ENCODE measurements around the gene LRRC75A. TPM values are rescaled to one million over a fixed set of nuclear protein-coding genes. Genes with fewer than 3 reads are reported as not detected.
"Not testable (repeated sequence)": the region's sequence is repeated elsewhere in the genome, so short reads cannot be mapped to it uniquely, and the experiment has no call there.

The LRRC75A gene, protein sequence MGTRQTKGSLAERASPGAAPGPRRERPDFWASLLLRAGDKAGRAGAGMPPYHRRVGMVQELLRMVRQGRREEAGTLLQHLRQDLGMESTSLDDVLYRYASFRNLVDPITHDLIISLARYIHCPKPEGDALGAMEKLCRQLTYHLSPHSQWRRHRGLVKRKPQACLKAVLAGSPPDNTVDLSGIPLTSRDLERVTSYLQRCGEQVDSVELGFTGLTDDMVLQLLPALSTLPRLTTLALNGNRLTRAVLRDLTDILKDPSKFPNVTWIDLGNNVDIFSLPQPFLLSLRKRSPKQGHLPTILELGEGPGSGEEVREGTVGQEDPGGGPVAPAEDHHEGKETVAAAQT
- 1 to 10 TPM in 1 of 2 donors, under 1 TPM in 1; 0.41 to 1.4 TPM for total RNA-seq

DNA sequence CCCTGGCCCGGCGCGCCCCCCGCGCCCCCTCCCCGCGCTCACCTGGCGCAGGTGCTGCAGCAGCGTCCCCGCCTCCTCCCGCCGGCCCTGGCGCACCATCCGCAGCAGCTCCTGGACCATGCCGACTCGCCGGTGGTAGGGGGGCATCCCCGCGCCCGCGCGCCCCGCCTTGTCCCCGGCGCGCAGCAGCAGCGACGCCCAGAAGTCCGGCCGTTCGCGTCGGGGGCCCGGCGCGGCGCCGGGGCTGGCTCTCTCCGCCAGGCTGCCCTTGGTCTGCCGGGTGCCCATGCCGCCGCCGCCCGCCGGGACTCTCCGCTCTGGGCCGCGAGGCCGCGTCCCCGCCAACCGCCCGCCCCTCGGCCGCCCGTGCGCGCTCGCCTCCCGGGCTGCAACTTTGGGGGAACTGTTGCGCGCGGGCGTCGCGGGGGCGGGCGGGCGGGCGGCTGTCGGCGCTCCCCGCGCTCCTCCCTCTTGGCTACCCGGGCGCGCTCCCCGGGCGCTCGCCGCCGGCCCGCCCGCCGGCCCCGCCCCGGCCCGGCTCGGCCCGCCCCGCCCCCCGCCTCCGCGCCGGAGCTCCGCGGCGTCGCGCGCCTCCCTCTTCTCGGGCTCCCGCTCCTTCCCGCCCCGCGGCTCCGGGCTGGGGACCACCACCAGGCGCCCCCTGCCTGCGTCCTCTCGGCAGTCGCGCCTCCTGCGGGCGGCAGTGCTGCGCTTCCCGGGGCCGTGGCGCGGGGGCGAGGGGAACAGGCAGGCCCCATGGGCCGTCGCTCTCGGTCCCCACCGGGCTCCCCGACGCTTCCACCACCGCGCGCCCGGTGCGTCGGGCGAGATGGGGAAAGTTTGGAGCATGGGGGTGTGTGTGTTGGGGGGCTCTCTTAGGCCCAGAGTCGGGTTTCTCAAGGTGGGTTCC is at the start of gene LRRC75A:
TSS of gene LRRC75A (minus strand) at position 491 of the 910 bp plus-strand sequence. CDS start at position 288, 203 bp downstream.
- DNase-seq (ENCODE audit: low spot score in 2 of 2): peak in 1 of 2 donors; percentile 57
- peak; percentile 87 to 92 for ATAC-seq
- Mint-ChIP-seq H3K36me3 (no peaks in the 10 kb centered on the region), H3K27ac (no peak within 1 kb of the TSS), H3K9me3 (no peaks in the 10 kb centered on the region)

DNA sequence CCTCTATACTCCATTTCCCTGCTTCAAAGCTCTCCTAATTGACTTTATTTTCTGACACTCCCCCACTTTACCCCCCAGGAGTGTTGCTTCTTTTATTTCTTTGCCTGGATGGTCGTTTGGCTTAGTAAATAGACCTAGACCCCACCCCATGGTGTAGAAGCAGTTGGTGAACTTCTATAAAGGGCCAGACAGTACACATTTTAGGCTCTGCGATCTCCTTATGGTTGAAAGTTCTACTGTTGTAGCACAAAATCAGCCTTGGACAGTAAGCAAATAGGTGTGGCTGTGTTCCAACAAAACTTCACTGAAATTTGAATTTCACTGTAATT is 45.1 kb upstream of the LRRC75A start:
- H3K36me3 Mint-ChIP-seq: peaks cover 15 to 17% of the 10 kb centered on the region in 2 donors
- ATAC-seq (peak in 1 of 2 donors; percentile 2), DNase-seq (ENCODE audit: low spot score in 2 of 2) (no peak)
- H3K27ac Mint-ChIP-seq: peak overlapping the region; percentile 25 to 90
- H3K9me3 Mint-ChIP-seq: peaks cover 0 to 9% of the 10 kb centered on the region in 2 donors

DNA sequence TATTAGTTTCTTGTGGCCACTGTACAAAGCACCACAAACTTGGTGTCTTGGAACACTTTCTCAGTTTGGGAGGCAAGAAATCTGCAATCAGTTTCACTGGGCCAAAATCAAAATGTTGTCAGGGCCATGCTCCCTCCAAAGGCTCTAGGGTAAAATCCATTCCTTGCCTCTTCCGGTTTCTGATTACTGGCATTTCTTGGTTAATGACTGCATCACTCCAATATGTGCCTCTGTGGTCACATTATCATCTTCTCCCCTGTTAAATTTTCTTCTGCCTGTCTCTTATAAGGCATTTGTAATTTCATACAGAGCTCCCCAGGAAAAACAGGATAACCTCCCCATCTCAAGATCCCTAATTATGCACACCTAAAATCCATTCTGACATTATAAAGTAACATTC is 42.2 kb upstream of the LRRC75A start:
- DNase-seq (ENCODE audit: low spot score in 2 of 2) (no peak), ATAC-seq (no peak)
- no peaks in the 10 kb centered on the region for H3K9me3 Mint-ChIP-seq
- H3K27ac Mint-ChIP-seq: no peak overlapping the region
- peaks cover 7 to 8% of the 10 kb centered on the region in 2 donors for H3K36me3 Mint-ChIP-seq

DNA sequence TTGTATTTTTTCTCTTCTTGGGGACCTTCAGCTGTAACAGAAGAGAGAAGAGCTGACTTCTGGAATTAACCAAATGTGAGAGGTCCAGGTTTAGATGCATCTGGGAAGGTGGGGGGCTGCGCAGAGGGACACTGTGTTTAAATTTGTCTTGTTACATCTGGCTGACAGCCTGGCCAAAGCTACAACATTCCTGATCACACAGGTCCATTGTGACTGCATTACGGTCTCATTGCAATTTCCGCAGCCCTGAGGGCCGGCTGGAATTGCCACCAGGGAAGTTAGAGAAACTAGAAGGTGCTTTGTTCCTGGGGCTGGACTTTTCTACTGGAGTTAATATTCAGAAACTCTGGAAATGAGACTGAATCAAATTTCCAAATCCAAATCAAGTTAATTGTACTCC is 37.9 kb upstream of the LRRC75A start:
- no peaks in the 10 kb centered on the region for H3K36me3 Mint-ChIP-seq
- no peak for ATAC-seq
- H3K27ac Mint-ChIP-seq: no peak overlapping the region

DNA sequence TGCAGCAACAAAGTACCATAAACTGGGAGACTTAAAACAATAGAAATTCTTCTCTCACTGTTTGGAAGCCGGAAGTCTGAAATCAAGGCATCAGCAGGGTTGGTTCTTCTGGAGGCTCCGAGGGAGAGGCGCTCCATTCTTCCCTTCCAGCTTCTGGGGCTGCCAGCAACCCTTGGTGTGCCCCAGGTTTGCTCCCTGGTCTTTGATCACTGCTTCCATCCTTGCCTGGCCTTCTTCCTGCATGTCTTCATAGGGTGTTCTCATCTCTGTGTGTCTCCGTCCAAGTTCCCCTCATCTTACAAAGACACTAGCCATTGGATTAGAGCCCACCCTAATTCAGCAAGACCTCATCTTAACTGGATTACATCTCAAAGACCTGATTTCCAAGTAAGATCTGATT is 35.3 kb upstream of the LRRC75A start:
- DNase-seq (ENCODE audit: low spot score in 2 of 2) (no peak), ATAC-seq (no peak)
- H3K36me3 Mint-ChIP-seq: no peaks in the 10 kb centered on the region
- H3K27ac Mint-ChIP-seq: no peak overlapping the region
- H3K9me3 Mint-ChIP-seq: no peaks in the 10 kb centered on the region

More for the DNA sequence above, 37.9 kb upstream of the LRRC75A start:
- no peak for DNase-seq (ENCODE audit: low spot score in 2 of 2)
- H3K9me3 Mint-ChIP-seq: no peaks in the 10 kb centered on the region

DNA sequence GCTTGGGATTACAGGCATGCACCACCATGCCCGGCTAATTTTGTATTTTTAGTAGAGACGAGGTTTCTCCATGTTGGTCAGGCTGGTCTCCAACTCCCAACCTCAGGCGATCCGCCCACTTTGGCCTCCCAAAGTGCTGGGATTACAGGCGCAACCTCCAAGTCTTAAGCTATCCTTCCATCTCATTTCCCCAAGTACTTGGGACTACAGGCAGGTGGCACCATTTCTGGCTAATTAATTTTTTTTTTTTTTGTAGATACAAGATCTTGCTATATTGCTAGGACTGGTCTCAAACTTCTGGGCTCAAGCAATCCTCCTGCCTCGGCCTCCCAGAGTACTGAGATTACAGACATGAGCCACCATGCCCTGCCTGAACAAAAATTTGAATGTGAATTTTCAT is 33.6 kb upstream of the LRRC75A start:
- not testable (repeated sequence) for H3K27ac Mint-ChIP-seq; DNase-seq (ENCODE audit: low spot score in 2 of 2); H3K9me3 Mint-ChIP-seq; H3K36me3 Mint-ChIP-seq; ATAC-seq

DNA sequence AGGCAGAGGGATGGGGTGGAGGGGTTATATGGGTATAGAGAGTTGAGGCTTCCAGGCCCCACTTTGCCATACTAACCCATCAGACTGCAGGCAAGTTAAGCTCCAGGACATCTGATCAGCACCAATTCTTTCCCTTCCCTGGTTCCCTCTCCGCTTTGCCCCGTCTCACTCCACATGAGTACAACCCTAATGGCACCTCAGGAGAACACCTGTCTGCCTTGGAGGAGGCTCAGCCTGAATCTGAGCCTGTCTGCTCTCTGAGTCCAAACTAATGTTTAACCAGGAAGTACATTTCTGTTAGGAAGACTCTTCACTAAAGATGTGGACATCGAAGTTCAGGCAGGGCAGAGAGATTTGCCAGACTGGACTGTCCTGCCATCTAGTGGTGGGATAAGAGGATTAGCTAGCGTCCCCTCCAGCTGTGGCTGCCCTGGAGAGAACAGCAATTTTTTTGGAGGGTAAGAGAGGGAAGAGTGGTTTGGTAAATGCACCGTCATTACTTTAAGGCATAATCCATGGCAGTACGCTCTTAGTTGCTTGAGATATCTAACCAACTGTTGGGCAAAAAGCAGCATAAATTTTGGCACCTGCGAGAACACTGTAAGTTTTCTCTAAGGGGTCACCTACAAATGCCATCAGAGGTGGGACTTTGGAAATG is 29.2 kb upstream of the LRRC75A start:
- peak; percentile 58 to 60 for DNase-seq (ENCODE audit: low spot score in 2 of 2)
- Mint-ChIP-seq H3K9me3 (no peaks in the 10 kb centered on the region), H3K27ac (peak overlapping the region in 1 of 2 donors; percentile 6), H3K36me3 (no peaks in the 10 kb centered on the region)
- ATAC-seq: peak; percentile 95 to 98

DNA sequence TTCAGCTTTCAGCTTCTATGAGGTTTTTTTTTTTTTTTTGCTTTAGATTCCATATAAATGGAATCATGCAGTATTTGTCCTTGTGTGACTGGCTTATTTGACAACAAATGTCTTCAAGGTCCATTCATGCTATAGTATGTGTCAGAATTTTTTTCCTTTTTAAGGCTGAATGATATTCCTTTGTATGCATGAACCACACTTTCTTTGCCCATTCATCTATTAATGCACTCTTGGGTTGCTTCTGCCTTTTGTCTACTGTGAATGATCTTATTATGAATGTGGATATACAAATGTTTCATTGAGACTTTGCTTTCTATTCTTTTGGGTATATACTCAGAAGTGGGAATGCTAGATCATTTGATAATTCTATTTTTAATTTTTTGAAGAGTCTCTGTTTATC is 27.0 kb upstream of the LRRC75A start:
- Mint-ChIP-seq H3K27ac (no peak overlapping the region), H3K36me3 (no peaks in the 10 kb centered on the region), H3K9me3 (no peaks in the 10 kb centered on the region)
- no peak for ATAC-seq
- DNase-seq (ENCODE audit: low spot score in 2 of 2): no peak

DNA sequence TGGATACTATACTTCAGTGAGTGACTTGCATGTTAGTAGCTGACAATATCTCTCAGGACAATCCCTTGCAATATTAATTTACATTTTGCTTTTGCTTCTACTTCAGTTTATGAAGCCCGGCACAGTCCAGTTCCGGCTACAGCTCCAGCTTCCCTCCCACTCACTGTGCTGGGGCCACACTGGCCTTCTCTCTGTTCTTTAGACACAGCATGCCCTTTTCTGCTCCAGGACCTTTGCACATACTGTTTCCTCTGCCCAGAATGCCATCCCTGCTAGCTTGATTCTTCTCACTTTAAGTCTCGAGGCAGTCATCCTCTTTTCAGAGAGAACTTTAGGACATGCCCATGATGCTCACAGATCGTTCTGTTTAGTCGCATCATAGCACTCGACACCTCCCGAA is 25.5 kb upstream of the LRRC75A start:
- DNase-seq (ENCODE audit: low spot score in 2 of 2): no peak

DNA sequence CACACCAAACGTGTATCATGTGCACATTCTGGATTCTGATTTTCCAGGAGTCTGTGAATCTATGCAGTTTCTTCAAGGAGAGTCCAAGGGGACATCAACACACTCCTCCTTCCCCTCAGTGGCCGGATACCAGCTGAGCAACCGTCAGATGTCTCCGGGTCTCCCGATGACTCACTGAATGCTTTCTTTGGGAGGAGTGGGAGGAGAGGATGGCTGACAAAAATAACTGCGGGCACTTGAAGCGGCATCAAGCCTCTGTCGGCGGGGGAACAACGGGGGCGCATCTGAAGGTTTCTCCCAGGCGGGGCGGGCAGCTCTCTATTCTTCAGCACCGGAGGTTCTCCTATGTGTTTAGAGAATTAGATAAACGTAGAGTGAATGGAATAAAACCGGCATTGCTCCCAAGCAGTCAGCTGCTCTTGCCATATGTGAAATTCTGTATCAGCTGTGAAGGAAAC is 24.6 kb upstream of the LRRC75A start:
- ATAC-seq (no peak), DNase-seq (ENCODE audit: low spot score in 2 of 2) (no peak)
- Mint-ChIP-seq H3K27ac (no peak overlapping the region), H3K9me3 (no peaks in the 10 kb centered on the region), H3K36me3 (no peaks in the 10 kb centered on the region)

More for the DNA sequence above, 25.5 kb upstream of the LRRC75A start:
- H3K36me3 Mint-ChIP-seq: no peaks in the 10 kb centered on the region
- ATAC-seq: no peak
- no peak overlapping the region for H3K27ac Mint-ChIP-seq
- H3K9me3 Mint-ChIP-seq: no peaks in the 10 kb centered on the region

DNA sequence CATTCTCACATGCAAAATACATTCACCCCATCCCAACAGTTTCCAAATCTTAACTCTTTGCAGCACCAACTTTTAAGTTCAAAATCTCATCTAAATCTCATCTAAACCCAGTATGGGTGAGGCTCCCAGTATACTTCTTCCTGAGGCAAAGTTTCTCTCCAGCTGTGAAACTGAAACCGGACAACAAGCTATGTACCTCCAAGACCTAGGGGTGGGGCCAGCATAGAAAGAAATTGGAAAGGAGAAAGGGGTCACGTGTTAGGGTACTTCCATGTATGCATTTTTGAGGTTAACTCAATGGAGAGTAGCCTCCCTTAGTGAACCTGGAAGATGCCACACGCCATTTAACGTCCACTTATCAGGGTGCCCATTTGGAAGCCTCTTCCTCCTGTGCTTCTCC is 23.9 kb upstream of the LRRC75A start:
- no peak for DNase-seq (ENCODE audit: low spot score in 2 of 2)
- ATAC-seq: no peak
- no peaks in the 10 kb centered on the region for H3K9me3 Mint-ChIP-seq
- no peak overlapping the region for H3K27ac Mint-ChIP-seq
- no peaks in the 10 kb centered on the region for H3K36me3 Mint-ChIP-seq

DNA sequence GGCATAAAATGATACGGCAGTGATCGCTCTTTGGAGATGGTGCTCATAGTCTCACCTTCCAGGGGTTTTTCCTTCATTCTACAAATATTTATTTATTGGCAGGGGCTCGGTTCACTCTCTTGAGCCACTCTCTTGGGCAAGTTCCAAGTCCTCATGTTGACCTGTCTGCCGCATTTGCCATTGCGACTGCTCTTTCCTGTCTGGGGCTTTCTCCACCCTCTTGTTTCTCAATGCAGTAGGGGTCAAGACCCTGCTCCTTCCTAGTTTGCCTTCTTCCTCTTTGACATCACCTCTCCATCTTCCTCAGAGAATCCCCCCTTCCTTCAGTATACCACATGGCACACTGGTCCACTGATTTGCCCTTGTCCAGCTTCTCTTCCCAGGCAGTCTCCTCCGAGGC is 21.9 kb upstream of the LRRC75A start:
- no peak for DNase-seq (ENCODE audit: low spot score in 2 of 2)
- H3K9me3 Mint-ChIP-seq: no peaks in the 10 kb centered on the region
- ATAC-seq: no peak
- H3K27ac Mint-ChIP-seq: no peak overlapping the region
- no peaks in the 10 kb centered on the region for H3K36me3 Mint-ChIP-seq

DNA sequence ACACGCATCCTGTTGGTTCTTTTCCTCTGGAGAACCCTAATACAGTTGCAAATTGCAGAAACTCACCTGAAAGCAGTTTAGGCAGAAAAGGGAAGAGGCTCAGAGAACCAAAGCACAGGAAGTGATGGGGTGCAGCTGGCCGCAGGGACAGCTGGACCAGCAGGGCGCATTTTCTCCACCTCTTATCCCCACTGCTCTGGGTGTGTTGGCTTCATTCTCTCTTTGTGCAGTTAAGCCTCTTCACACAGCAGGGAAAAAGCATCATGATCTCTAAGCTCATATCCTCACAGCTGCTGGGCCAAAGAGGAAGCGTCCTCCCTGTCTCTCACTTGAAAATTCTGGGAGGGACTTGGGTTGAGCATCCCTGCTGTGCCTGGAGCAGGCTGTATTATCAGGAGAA is 20.0 kb upstream of the LRRC75A start:
- H3K9me3 Mint-ChIP-seq: no peaks in the 10 kb centered on the region
- DNase-seq (ENCODE audit: low spot score in 2 of 2) (no peak), ATAC-seq (no peak)
- H3K36me3 Mint-ChIP-seq: no peaks in the 10 kb centered on the region
- peak overlapping the region in 1 of 2 donors; percentile 21 for H3K27ac Mint-ChIP-seq

DNA sequence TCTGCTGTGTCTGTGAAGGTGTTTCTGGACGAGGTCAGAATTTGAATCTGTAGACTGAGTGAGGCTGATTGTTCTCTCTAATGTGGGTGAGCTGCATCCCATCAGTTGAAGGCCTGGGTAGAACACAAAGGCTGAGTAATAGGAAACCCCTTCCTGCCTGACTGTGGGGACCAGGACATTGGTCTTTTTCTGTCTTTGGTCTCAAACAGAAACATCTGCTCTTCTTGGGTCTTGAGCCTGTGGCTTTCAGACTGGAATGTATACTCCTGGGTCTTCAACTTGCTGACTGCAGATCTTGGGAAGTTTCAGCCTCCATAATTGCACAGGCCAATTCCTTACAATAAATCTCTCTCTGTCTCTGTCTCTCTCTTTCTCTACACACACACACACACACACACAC is 19.6 kb upstream of the LRRC75A start:
- peak overlapping the region in 1 of 2 donors; percentile 21 for H3K27ac Mint-ChIP-seq
- no peaks in the 10 kb centered on the region for H3K36me3 Mint-ChIP-seq
- DNase-seq (ENCODE audit: low spot score in 2 of 2) (no peak), ATAC-seq (no peak)
- no peaks in the 10 kb centered on the region for H3K9me3 Mint-ChIP-seq

DNA sequence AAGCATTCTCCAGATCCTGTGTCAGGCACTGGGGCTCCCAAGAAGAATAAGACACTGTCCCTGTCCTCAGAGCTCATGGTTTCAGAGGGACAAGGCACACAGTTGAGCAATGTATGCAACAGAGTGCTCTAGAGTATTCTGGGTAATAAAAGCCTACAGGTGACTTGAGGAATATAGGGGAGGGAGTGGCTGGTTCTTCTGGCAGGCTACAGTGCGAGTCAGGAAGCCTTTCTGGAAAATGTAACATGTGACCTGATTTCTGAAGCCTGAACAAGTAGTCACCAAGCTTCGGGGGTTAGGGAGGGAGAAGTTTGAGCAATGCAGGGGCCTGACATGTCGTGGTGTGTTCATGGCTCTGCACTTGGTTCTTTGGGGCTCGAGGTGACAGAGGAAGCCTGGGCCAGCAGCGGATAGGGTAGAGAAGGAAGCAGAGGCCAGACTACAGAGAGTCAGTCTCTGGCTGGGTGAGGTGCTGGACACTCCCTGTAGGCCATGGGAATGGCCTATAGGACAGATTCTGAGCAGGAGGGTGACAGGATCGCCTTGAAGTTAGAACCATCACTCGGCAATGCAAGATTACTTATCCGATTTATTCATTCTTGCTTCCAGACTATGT is 16.0 kb upstream of the LRRC75A start:
- DNase-seq (ENCODE audit: low spot score in 2 of 2) (no peak), ATAC-seq (no peak)
- H3K36me3 Mint-ChIP-seq: no peaks in the 10 kb centered on the region
- no peaks in the 10 kb centered on the region for H3K9me3 Mint-ChIP-seq
- no peak overlapping the region for H3K27ac Mint-ChIP-seq

DNA sequence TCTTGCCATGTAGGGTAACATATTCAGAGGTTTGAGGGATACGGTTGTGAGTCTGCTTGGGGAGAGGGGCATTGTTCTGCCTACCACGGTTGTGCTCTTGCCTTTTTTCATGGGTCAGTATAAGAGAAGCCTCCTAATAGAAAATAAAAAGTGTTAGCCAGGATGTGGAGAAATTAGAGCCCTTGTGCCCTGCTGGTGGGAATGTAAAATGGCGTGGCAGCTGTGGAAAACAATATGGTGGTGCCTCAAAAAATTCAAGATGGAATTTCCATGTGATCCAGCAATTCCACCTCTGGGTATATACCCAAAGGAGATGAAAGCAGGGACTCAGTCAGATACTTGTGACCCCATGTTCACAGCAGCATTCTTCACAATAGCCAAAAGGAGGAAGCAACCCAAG is 14.2 kb upstream of the LRRC75A start:
- no peak for DNase-seq (ENCODE audit: low spot score in 2 of 2)
- H3K9me3 Mint-ChIP-seq: no peaks in the 10 kb centered on the region
- no peak overlapping the region for H3K27ac Mint-ChIP-seq
- no peaks in the 10 kb centered on the region for H3K36me3 Mint-ChIP-seq
- no peak for ATAC-seq

DNA sequence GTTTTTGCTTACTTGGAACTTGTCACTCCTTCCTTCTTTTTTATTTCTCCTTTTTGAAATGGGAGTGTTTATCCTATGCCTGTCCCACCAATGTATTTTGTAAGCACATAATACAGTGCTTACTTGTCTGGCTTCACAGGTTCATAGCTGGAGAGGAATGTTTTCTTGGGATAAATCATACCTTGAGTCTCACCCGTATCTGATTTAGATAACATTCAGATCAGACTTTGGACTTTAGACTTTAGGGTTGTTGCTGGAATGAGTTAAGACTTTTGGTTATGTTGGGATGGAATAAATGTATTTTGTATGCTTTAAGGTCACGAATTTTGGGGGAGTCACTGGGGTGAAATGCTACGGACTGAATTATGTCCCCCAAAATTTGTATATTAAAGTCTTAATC is 13.0 kb upstream of the LRRC75A start:
- no peak for ATAC-seq
- H3K9me3 Mint-ChIP-seq: no peaks in the 10 kb centered on the region
- no peaks in the 10 kb centered on the region for H3K36me3 Mint-ChIP-seq
- no peak overlapping the region for H3K27ac Mint-ChIP-seq
- no peak for DNase-seq (ENCODE audit: low spot score in 2 of 2)
